ENCODE results near the gene HSD11B2.
A peak's percentile ranks its signal among the peaks of the same experiment; 100 is the strongest.

The HSD11B2 gene

GRCh38 chr16:67403976-67404555 is 26.9 kb upstream of the HSD11B2 start:
- no peak overlapping the region for H3K4me3 ChIP-seq (ENCODE audit: control insufficient read depth, low read depth, low read length)
- no peak for TF ChIP-seq CTCF (conservative IDR thresholded peaks at IDR 0.05; ENCODE audit: control insufficient read depth, insufficient read depth, low read depth, low read length)
- no peak for DNase-seq (ENCODE audit: low read depth)

GRCh38 chr16:67404740-67405226 is 26.1 kb upstream of the HSD11B2 start:
- no peak overlapping the region for H3K4me3 ChIP-seq (ENCODE audit: control insufficient read depth, low read depth, low read length)
- no peak for TF ChIP-seq CTCF (conservative IDR thresholded peaks at IDR 0.05; ENCODE audit: control insufficient read depth, insufficient read depth, low read depth, low read length)
- DNase-seq (ENCODE audit: low read depth): no peak

- no peak overlapping the region for H3K4me3 ChIP-seq (ENCODE audit: control insufficient read depth, low read depth, low read length)
- no peak for DNase-seq (ENCODE audit: low read depth)
Measured at GRCh38 chr16:67405336-67405735, 25.6 kb upstream of the HSD11B2 start.

GRCh38 chr16:67406111-67406971 is 24.6 kb upstream of the HSD11B2 start:
- peak; percentile 94 for DNase-seq (ENCODE audit: low read depth)
- no peak overlapping the region for H3K4me3 ChIP-seq (ENCODE audit: control insufficient read depth, low read depth, low read length)
- TF ChIP-seq CTCF (conservative IDR thresholded peaks at IDR 0.05; ENCODE audit: control insufficient read depth, insufficient read depth, low read depth, low read length): no peak

More at GRCh38 chr16:67405336-67405735, 25.6 kb upstream of the HSD11B2 start:
- TF ChIP-seq CTCF (conservative IDR thresholded peaks at IDR 0.05; ENCODE audit: control insufficient read depth, insufficient read depth, low read depth, low read length): no peak

- no peak for TF ChIP-seq CTCF (conservative IDR thresholded peaks at IDR 0.05; ENCODE audit: control insufficient read depth, insufficient read depth, low read depth, low read length)
Measured at GRCh38 chr16:67407176-67407787, 23.6 kb upstream of the HSD11B2 start.

GRCh38 chr16:67407788-67408452 is 23.0 kb upstream of the HSD11B2 start:
- DNase-seq (ENCODE audit: low read depth): no peak
- TF ChIP-seq CTCF (conservative IDR thresholded peaks at IDR 0.05; ENCODE audit: control insufficient read depth, insufficient read depth, low read depth, low read length): peak; percentile 1
- no peak overlapping the region for H3K4me3 ChIP-seq (ENCODE audit: control insufficient read depth, low read depth, low read length)

More at GRCh38 chr16:67407176-67407787, 23.6 kb upstream of the HSD11B2 start:
- DNase-seq (ENCODE audit: low read depth): peak; percentile 63
- H3K4me3 ChIP-seq (ENCODE audit: control insufficient read depth, low read depth, low read length): no peak overlapping the region
